ENCODE measurements around the gene TLE1.

Gene TLE1

DNA sequence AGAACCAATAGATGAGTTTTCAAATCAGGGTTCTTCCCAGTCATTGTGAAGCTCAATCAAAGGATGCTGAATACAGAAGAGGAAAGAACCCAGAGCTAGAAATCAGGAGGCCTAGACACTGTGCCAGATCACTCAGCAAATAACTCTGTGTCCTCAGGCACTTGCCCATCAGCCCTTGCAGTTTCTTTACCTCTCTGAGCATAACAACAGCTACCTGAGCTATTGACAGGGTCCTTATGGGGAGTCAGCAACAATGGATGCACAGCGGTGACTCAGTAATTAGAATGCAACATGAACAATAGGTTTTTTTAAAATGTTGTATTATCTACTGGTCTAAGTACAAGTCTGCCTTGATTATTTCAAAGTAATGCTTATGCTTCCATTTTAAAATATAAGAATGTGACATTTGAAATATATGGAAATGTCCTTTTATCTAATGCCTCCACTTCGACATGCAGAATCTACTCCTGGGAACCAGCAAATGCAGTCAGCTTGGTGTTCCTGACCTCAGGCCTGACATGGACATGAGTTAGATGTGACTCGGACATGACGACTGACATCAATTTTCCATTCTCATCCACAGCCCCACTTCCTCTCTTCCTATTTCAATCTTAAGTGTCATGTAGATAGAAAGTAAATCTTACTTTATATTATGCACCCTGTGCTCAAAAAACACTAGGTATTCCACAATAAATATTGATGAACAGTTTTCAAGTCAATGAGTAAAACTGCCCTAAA, 155.0 kb downstream of the TLE1 start:
- Histone ChIP-seq H4K20me1 (ENCODE audit: insufficient read depth, low read length, poor library complexity, severe bottlenecking) (no peaks in the 10 kb centered on the region), H3K9ac (ENCODE audit: low read depth, low read length, poor library complexity, severe bottlenecking) (no peak overlapping the region), H2AFZ (ENCODE audit: low read length) (no peak overlapping the region), H3K36me3 (ENCODE audit: insufficient read depth, low read length) (no peaks in the 10 kb centered on the region), H3K9me2 (replicated peaks; ENCODE audit: low read depth, low read length) (no peaks in the 10 kb centered on the region), H3K79me2 (ENCODE audit: insufficient read depth, low read length) (no peaks in the 10 kb centered on the region), H3K4me3 (ENCODE audit: low read length, poor library complexity, severe bottlenecking) (no peak overlapping the region), H3K9me3 (ENCODE audit: insufficient read depth, low read depth, low read length) (no peaks in the 10 kb centered on the region), H3K27me3 (ENCODE audit: insufficient read depth, low read length, poor library complexity, severe bottlenecking) (no peaks in the 10 kb centered on the region), H3F3A (ENCODE audit: low read depth) (no peaks in the 10 kb centered on the region), H3K4me2 (ENCODE audit: low read depth, low read length, poor library complexity, severe bottlenecking) (no peak overlapping the region), H3K4me1 (ENCODE audit: insufficient read depth, low read length, poor library complexity, severe bottlenecking) (no peaks in the 10 kb centered on the region)
- TF ChIP-seq CTCF (conservative IDR thresholded peaks at IDR 0.05; ENCODE audit: low read length) (no peak), EZH2phosphoT487 (IDR thresholded peaks at IDR 0.05; ENCODE audit: borderline replicate concordance) (no peak)

Data from Loucy (cell line).